ENCODE data around the gene POFUT1. TPM values are rescaled to one million over a fixed set of nuclear protein-coding genes. Genes with fewer than 3 reads are reported as not detected.
"Not testable (repeated sequence)": the region's sequence is repeated elsewhere in the genome, so short reads cannot be mapped to it uniquely, and the experiment has no call there.

Gene POFUT1
- polyA plus RNA-seq (ENCODE audit: insufficient read length in 3 of 3) = 10 to 100 TPM; 42.7 to 44.7 (median 43.0) TPM

- DNase-seq (ENCODE audit: low read depth in 3 of 3, low spot score in 2 of 3) = peak in 2 of 3 donors; percentile 75 to 81
These were observed at the start of gene POFUT1, which contains the start of gene PLAGL2 for GRCh38 chr20:32207626-32208498. POFUT1 (plus strand) TSS chr20:32207880; CDS start chr20:32207942, 62 bp downstream. PLAGL2 (minus strand) TSS chr20:32207743; CDS start chr20:32202178, 5,565 bp downstream.

- no peak for DNase-seq (ENCODE audit: low read depth in 3 of 3, low spot score in 2 of 3)
These were observed 49.3 kb upstream of the POFUT1 start for GRCh38 chr20:32158351-32158750.

- DNase-seq (ENCODE audit: low read depth in 3 of 3, low spot score in 2 of 3) = no peak
These were observed 48.6 kb upstream of the POFUT1 start for GRCh38 chr20:32158943-32159660.

- DNase-seq (ENCODE audit: low read depth in 3 of 3, low spot score in 2 of 3) = no peak
These were observed 47.9 kb upstream of the POFUT1 start for GRCh38 chr20:32159766-32160221.

DNA sequence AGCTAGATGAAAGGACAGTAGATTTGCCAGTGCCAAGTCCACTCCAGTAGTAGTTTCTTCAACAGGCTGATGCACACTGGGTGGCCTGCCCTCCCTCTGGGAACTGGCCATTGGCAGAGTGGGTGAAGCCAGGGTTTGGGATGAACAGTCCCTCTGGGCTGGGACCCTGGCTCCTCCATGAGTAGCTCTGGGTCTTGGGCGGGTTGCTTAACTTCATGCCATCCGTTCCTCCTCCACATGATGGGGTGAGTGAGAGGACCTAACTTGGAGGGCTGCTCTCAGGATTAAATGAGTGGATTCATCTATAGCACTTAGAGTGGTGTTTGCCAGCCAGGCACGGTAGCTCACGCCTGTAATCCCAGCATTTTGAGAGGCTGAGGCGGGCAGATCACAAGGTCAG is 47.3 kb upstream of the POFUT1 start:
- DNase-seq (ENCODE audit: low read depth in 3 of 3, low spot score in 2 of 3) = no peak

- DNase-seq (ENCODE audit: low read depth in 3 of 3, low spot score in 2 of 3) = no peak
These were observed 45.3 kb upstream of the POFUT1 start for GRCh38 chr20:32162351-32162750.

- no peak for DNase-seq (ENCODE audit: low read depth in 3 of 3, low spot score in 2 of 3)
These were observed 43.7 kb upstream of the POFUT1 start for GRCh38 chr20:32163951-32164350.

DNA sequence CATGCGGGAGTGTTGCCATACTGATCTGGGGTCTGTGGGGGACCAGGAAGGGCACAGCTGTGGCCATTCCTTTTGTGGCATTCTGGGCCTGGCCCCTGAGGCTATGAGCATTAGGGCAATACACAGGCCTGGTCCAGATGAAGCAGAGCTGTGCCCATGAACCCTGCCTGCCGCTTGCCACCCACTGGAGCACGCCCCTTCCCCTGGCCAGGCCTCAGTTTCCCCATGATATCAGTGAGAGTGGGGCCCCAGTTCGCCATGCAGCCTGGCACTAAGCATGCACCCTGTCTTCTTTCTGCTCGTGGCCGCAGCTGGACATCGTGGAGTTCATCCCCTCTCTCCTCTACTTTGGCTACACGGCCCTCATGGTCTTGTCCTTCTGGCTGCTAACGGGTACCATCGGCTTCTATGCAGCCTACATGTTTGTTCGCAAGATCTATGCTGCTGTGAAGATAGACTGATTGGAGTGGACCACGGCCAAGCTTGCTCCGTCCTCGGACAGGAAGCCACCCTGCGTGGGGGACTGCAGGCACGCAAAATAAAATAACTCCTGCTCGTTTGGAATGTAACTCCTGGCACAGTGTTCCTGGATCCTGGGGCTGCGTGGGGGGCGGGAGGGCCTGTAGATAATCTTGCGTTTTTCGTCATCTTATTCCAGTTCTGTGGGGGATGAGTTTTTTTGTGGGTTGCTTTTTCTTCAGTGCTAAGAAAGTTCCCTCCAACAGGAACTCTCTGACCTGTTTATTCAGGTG is 42.5 kb upstream of the POFUT1 start:
- DNase-seq (ENCODE audit: low read depth in 3 of 3, low spot score in 2 of 3) = no peak

GRCh38 chr20:32165836-32166545 is 41.7 kb upstream of the POFUT1 start:
- no peak for DNase-seq (ENCODE audit: low read depth in 3 of 3, low spot score in 2 of 3)

DNA sequence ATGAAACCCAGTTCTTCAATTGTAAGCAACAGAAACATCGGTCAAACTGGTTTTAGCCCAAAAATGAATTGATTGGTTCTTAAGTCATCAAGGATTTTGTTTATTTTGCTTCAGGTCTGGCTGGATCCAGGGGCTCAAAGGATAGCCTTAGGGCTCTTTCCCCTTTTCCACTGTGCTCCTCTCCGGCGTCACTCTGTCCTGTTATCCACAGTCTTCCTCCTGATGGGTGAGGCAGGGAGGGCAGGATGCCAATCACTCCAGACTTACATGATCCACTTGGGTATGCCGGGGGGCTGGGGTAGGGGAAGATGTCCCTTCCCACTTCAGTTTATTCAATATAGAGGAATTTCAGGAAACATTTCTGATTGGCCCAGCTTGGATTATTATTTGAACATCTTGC is 40.1 kb upstream of the POFUT1 start:
- DNase-seq (ENCODE audit: low read depth in 3 of 3, low spot score in 2 of 3) = no peak

DNA sequence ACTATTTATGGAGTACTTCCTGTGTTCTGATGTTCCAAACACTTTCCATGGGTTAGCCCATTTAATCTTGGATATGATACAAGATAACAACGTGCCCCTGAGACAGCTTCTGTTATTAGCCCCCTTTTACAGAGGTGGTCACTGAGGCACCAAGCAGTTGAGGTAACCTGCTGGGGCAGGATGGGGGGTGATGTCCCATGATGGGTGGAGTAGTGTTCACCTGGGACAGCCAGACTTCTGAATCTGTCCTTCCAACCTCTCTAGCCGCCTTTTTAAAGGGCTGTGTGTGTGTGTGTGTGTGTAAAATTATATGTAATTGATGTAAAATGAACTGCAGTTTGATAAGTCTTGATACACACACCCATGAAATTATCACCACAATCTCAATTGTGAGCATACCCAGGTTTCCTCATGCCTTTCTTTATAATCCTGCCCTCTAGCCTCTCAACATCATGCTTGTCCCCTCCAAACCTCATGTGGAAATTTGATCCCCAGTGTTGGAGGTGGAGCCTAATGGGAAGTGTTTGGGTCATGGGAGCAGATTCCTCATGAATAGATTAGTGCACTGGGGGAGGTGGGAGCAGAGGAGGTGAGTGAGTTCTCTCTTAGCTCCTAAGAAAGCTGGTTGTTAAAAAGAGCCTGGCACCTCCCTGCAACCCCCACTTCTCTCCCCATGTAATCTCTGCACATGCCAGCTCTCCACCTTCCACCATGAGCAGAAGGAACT is 39.3 kb upstream of the POFUT1 start:
- no peak for DNase-seq (ENCODE audit: low read depth in 3 of 3, low spot score in 2 of 3)

DNA sequence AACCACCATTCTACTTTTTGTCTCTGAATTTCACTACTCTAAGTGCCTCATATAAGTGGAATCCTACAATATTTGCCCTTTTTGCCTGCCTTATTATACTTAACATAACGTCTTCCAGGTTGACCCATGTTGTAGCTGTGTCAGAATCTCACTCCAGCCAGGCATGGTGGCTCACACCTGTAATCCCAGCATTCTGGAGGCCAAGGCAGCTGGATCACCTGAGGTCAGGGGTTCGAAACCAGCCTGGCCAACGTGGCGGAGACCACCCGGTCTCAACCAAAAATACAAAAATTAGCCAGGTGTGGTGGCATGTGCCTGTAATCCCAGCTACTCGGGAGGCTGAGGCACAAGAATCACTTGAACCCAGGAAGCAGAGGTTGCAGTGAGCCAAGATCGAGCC is 30.0 kb upstream of the POFUT1 start:
- not testable (repeated sequence) for DNase-seq (ENCODE audit: low read depth in 3 of 3, low spot score in 2 of 3)

DNA sequence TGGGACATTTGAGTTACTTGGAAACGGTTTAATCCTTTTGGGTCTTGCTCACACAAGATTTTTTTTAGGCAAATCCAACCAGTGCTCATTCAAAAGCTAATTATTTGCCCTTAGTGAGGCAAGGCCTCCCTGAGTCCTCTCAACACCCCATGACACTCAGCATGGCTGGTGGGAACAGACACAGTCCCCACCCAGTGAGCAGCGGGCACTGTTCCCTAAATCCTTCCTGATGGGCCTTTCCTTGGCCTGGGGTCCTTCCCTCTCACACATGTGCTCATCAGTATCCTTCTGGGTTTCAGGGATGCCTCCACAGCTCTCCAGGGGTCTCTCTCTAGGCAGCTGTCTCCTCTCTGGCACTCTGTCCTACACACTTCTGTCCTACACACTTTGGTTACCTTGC is 28.2 kb upstream of the POFUT1 start:
- no peak for DNase-seq (ENCODE audit: low read depth in 3 of 3, low spot score in 2 of 3)

GRCh38 chr20:32179934-32180333 is 27.7 kb upstream of the POFUT1 start:
- DNase-seq (ENCODE audit: low read depth in 3 of 3, low spot score in 2 of 3) = no peak

DNA sequence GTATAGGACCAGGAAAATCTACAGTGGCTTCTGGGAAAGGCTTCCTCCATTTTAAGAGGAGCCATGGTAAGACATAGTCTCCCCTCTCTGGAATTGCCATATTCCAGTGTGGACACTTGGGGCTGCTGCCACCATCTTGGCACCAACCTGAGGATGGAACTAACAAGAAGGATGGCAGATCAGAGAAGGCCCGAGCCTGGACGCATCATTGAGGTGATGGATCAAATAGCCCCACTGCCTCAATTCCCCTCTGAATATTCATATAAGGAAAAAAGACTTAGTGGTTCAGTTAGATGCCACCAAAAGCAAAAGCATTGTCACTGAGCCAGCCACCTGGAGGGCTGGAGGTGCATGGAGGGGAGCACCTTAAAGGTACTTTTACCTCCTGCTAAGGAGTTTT is 26.1 kb upstream of the POFUT1 start:
- DNase-seq (ENCODE audit: low read depth in 3 of 3, low spot score in 2 of 3) = no peak

DNA sequence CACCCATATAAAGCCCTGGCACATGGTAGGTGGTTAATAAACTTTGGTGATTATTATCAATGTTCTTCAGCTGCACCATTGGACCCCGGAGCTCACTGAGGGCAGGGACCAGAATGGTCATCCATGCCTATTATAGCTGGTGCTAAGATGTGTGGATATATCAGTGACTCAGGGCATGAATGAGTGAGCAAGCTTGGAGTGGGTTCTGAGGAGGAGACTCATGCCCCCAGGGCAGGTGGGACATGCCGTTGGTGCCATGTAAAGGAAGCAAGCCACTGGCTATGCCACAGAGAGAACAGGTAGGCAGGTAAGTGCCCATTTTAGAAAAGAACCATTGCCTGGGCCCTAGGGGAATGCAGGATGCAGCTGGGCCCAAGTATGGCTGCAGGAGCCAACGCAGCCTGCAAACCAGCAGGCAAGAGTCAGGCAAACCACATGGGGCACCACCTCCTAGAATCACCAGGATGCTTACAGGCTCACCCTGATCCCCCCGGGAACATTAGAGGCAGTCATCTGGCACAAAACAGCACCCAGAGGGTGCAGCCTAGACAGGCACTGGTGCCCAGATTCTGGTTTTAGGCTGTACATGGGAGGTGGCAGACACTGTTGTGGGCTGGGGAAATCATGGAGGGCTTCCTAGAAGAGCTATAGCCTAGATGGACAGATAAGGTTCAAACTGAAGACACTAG is 23.6 kb upstream of the POFUT1 start:
- DNase-seq (ENCODE audit: low read depth in 3 of 3, low spot score in 2 of 3) = no peak

GRCh38 chr20:32184961-32185603 is 22.6 kb upstream of the POFUT1 start:
- no peak for DNase-seq (ENCODE audit: low read depth in 3 of 3, low spot score in 2 of 3)

- no peak for DNase-seq (ENCODE audit: low read depth in 3 of 3, low spot score in 2 of 3)
These were observed 21.2 kb upstream of the POFUT1 start for GRCh38 chr20:32186506-32186905.

Measured in right renal cortex interstitium (tissue), 3 donors.